NCI-H748 (cell line): ENCODE measurements around the gene NFYC.

Experiments used
- DNase-seq: peaks from one replicate; lab custom pipeline; 2025; ENCODE audit not compliant: unreplicated experiment; lab: John Stamatoyannopoulos, UW

The NFYC gene

GRCh38 chr1:40756523-40756922 is 65.0 kb downstream of the NFYC start:
- no peak for DNase-seq

GRCh38 chr1:40757084-40757483 is 65.6 kb downstream of the NFYC start:
- DNase-seq = no peak

GRCh38 chr1:40758004-40758403 is 66.5 kb downstream of the NFYC start:
- DNase-seq = no peak

GRCh38 chr1:40758578-40759343 is 67.3 kb downstream of the NFYC start:
- no peak for DNase-seq

- DNase-seq = no peak
Observed at GRCh38 chr1:40760984-40761383, 69.5 kb downstream of the NFYC start.

GRCh38 chr1:40762144-40762923 is 70.8 kb downstream of the NFYC start:
- no peak for DNase-seq

- DNase-seq = no peak
Observed at GRCh38 chr1:40763742-40764532, 72.4 kb downstream of the NFYC start.

GRCh38 chr1:40764981-40765380 is 73.5 kb downstream of the NFYC start:
- DNase-seq = no peak

GRCh38 chr1:40766017-40766416 is 74.5 kb downstream of the NFYC start:
- no peak for DNase-seq

- no peak for DNase-seq
Observed at GRCh38 chr1:40766560-40766959, 75.1 kb downstream of the NFYC start.

- DNase-seq = no peak
Observed at GRCh38 chr1:40768146-40768990, 76.9 kb downstream of the NFYC start.

GRCh38 chr1:40769815-40770214 is 78.3 kb downstream of the NFYC start:
- peak; percentile 67 for DNase-seq

GRCh38 chr1:40770296-40771070 is 79.0 kb downstream of the NFYC start:
- no peak for DNase-seq

GRCh38 chr1:40772146-40772955 is 80.8 kb downstream of the NFYC start:
- DNase-seq = no peak

- peak; percentile 70 for DNase-seq
Observed at GRCh38 chr1:40773748-40774265, 82.3 kb downstream of the NFYC start.

GRCh38 chr1:40774266-40774998 is 82.9 kb downstream of the NFYC start:
- DNase-seq = peak; percentile 92

GRCh38 chr1:40776236-40777072 is 85.0 kb downstream of the NFYC start:
- DNase-seq = no peak
